HL-60 (cell line): Measurements from ENCODE around the gene SLC6A18.

Source experiments
- GABPA ChIP-seq: IDR thresholded peaks from 2 replicates; pipeline ENCODE4 v1.6.1; 2012; ENCODE audit warnings: low read depth
- POLR2AphosphoS5 ChIP-seq: IDR thresholded peaks from 2 replicates; pipeline ENCODE4 v1.6.1; 2012; ENCODE audit warnings: low read depth
- TF ChIP-seq, protein P1 (sequence below): IDR thresholded peaks from one replicate; pipeline ENCODE4 v1.5.1; 2011; ENCODE audit warnings: low read length, control low read depth, inconsistent platforms; ENCODE audit not compliant: insufficient read depth
- TF ChIP-seq, protein P2 (sequence below): IDR thresholded peaks from 2 replicates; pipeline ENCODE4 v1.6.1; 2012; ENCODE audit warnings: low read depth; ENCODE audit not compliant: insufficient replicate concordance

DNA sequence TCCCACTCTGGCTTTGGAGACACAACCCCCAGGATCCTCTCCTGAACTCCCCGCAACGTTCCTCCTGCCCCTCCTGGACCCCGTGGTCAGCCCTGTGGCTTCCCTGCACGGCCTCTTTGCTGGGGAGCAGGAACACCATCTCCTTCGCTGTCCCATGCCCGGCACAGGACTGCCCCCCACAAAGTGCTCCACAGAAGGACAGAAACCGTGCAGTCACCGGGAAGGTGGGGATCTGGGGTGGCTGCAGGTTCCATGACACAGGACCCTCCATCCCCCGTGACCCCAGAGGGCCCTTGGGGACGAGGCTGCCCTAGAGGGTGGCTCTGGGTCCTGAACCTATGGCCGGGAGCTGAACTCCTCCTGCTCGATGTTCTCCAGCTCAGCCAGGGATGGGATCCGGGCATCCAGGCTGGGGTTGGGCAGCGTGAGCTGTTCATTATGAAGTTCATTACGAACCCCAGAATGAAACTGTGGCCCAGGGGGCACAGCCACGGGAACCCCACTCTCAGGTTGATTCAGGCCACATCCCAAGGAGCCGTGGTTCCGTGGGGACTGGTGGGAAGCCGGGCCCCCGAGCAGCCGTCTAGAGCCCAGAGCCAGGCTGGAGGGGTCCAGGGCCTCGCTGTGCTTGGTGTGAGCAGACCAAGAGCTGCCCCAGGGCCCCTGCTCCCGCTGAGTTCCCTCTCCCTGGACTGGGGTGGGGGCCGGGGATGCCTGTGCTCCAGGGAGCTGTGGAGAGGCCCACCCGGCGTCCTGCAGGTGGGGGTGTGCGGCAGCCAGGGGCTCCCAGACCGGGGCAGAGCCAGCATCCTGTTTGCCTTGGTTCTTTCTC lies 24.5 kb upstream of the SLC6A18 start:
- no peak for TF ChIP-seq POLR2AphosphoS5
- TF ChIP-seq, protein P1, sequence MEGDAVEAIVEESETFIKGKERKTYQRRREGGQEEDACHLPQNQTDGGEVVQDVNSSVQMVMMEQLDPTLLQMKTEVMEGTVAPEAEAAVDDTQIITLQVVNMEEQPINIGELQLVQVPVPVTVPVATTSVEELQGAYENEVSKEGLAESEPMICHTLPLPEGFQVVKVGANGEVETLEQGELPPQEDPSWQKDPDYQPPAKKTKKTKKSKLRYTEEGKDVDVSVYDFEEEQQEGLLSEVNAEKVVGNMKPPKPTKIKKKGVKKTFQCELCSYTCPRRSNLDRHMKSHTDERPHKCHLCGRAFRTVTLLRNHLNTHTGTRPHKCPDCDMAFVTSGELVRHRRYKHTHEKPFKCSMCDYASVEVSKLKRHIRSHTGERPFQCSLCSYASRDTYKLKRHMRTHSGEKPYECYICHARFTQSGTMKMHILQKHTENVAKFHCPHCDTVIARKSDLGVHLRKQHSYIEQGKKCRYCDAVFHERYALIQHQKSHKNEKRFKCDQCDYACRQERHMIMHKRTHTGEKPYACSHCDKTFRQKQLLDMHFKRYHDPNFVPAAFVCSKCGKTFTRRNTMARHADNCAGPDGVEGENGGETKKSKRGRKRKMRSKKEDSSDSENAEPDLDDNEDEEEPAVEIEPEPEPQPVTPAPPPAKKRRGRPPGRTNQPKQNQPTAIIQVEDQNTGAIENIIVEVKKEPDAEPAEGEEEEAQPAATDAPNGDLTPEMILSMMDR = no peak
- TF ChIP-seq, protein P2, sequence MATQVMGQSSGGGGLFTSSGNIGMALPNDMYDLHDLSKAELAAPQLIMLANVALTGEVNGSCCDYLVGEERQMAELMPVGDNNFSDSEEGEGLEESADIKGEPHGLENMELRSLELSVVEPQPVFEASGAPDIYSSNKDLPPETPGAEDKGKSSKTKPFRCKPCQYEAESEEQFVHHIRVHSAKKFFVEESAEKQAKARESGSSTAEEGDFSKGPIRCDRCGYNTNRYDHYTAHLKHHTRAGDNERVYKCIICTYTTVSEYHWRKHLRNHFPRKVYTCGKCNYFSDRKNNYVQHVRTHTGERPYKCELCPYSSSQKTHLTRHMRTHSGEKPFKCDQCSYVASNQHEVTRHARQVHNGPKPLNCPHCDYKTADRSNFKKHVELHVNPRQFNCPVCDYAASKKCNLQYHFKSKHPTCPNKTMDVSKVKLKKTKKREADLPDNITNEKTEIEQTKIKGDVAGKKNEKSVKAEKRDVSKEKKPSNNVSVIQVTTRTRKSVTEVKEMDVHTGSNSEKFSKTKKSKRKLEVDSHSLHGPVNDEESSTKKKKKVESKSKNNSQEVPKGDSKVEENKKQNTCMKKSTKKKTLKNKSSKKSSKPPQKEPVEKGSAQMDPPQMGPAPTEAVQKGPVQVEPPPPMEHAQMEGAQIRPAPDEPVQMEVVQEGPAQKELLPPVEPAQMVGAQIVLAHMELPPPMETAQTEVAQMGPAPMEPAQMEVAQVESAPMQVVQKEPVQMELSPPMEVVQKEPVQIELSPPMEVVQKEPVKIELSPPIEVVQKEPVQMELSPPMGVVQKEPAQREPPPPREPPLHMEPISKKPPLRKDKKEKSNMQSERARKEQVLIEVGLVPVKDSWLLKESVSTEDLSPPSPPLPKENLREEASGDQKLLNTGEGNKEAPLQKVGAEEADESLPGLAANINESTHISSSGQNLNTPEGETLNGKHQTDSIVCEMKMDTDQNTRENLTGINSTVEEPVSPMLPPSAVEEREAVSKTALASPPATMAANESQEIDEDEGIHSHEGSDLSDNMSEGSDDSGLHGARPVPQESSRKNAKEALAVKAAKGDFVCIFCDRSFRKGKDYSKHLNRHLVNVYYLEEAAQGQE = no peak
- TF ChIP-seq GABPA = no peak
